Activated naive CD8-positive, alpha-beta T cell treated with anti-CD3 and anti-CD28 coated beads for 36 hours (primary cell): ENCODE results near the gene PDE1C. TPM values are rescaled to one million over a fixed set of nuclear protein-coding genes. Genes with fewer than 3 reads are reported as not detected.

Source experiments
- DNase-seq: peaks from one replicate; pipeline ENCODE4 v3.0.0; 2021
- H3K27ac Mint-ChIP-seq: one replicate; pipeline ENCODE4 v1.8.0; 2022; ENCODE audit warnings: mild to moderate bottlenecking, moderate library complexity, mixed read lengths
- H3K27me3 Mint-ChIP-seq: one replicate; pipeline ENCODE4 v1.8.0; 2022; ENCODE audit warnings: mild to moderate bottlenecking, mixed read lengths
- H3K36me3 Mint-ChIP-seq: one replicate; pipeline ENCODE4 v1.8.0; 2021; ENCODE audit warnings: mild to moderate bottlenecking, mixed read lengths
- H3K4me1 Mint-ChIP-seq: one replicate; pipeline ENCODE4 v1.8.0; 2021; ENCODE audit warnings: mixed read lengths
- H3K4me3 Mint-ChIP-seq: one replicate; pipeline ENCODE4 v1.8.0; 2022; ENCODE audit warnings: mild to moderate bottlenecking, moderate library complexity, mixed read lengths
- H3K9me3 Mint-ChIP-seq: one replicate; pipeline ENCODE4 v1.8.0; 2022; ENCODE audit warnings: mixed read lengths
- total RNA-seq, 2 experiments: library from RNA; stranded (reverse); gene quantifications; one replicate each; pipeline ENCODE4 v1.2.3, GENCODE V29; 2021

PDE1C gene
- total RNA-seq, 2 experiments from 2014 or later, result not detected

DNA sequence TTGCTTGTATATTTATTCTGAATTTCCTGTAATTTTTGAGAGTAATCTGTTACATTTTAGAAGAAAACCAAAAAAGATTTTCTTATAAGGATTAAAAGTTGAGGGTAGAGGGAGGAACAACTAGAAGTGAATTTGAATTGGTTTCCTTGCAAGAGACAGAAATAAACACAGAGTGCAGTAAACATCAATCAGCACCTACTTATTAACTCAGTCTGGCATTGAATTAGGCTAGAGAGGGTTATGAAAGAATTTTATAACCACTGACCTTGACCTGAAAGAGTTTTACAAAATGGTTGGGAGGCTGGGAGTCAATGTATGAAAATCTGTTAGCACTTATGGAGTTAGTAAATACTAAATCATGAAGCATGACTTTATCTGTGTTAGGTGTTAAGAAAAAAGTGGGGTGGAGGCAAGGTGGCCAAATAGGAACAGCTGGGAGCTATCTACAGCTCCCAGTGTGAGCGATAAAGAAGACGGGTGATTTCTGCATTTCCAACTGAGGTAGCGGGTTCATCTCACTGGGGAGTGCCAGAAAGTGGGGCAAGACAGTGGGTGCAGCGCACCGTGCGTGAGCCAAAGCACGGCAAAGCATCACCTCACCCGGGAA lies 106.5 kb downstream of the PDE1C start:
- H3K27me3 Mint-ChIP-seq, result no peaks in the 10 kb centered on the region
- no peak for DNase-seq
- H3K36me3 Mint-ChIP-seq, result no peaks in the 10 kb centered on the region
- no peak overlapping the region for H3K27ac Mint-ChIP-seq
- H3K9me3 Mint-ChIP-seq, result peaks cover 2% of the 10 kb centered on the region
- H3K4me3 Mint-ChIP-seq, result no peak overlapping the region
- no peaks in the 10 kb centered on the region for H3K4me1 Mint-ChIP-seq

DNA sequence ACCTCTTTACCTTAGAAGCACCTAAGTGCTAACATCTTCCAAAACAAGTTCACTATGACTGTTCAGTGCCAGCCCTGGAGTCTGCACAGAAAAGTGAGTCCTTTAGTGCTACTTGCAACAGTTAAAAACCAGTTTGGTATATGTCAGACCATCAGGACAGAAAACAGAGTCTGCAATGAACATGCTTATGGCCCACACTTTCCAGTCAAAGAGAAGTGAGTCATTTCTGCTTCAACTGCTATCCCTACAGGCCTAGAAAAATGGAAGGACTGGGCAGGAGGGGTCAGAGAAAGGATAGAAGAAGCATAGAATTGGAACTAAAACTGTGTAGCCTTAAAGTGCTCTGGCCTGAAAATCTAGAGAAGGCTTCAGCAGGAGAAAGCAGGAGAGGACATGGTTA lies 108.0 kb downstream of the PDE1C start:
- Mint-ChIP-seq H3K4me1 (no peaks in the 10 kb centered on the region), H3K27me3 (no peaks in the 10 kb centered on the region), H3K36me3 (no peaks in the 10 kb centered on the region), H3K27ac (no peak overlapping the region), H3K4me3 (no peak overlapping the region), H3K9me3 (peaks cover 2% of the 10 kb centered on the region)
- no peak for DNase-seq

DNA sequence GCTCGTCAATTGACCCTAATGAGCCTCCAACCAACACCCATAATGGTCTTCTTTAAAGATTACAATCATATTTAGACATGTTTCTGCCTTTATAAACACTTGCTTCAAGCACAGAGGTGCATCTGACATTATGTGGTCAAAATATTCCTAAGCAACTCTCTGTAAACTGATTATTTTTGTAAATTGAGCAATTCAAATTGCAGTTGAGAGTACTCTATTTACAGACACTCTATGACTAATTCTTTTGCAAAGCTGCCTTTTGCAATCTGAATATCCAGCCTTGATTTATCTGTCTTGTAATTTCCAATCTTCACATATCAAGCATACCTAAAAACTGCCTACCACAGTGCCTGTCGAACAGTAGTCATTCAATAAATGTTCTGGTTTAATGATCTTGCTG lies 112.0 kb downstream of the PDE1C start:
- no peak for DNase-seq
- H3K9me3 Mint-ChIP-seq, result no peaks in the 10 kb centered on the region
- H3K27ac Mint-ChIP-seq, result no peak overlapping the region
- H3K27me3 Mint-ChIP-seq, result no peaks in the 10 kb centered on the region
- H3K4me1 Mint-ChIP-seq, result no peaks in the 10 kb centered on the region
- no peaks in the 10 kb centered on the region for H3K36me3 Mint-ChIP-seq
- H3K4me3 Mint-ChIP-seq, result no peak overlapping the region

DNA sequence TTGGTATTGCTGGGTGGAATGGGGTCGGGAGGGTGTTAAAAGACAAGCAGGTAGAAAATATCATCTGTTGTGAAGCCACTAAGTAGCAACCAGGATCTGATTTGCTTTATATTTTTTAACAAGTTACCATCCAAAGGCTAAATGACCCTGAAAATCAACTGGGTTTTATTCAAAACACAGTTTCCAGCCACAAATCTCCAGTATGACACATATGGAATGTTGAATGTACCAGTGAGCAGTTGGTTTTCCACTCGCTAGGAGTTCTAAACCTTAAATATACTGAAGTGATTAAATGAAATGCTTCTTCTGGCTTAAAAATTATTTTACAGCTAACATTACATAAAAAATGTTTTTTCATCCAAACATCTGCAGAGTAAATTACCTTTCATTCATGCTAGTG lies 112.5 kb downstream of the PDE1C start:
- no peak for DNase-seq
- H3K36me3 Mint-ChIP-seq, result no peaks in the 10 kb centered on the region
- no peaks in the 10 kb centered on the region for H3K27me3 Mint-ChIP-seq
- H3K9me3 Mint-ChIP-seq, result no peaks in the 10 kb centered on the region
- no peak overlapping the region for H3K4me3 Mint-ChIP-seq
- H3K4me1 Mint-ChIP-seq, result no peaks in the 10 kb centered on the region
- H3K27ac Mint-ChIP-seq, result no peak overlapping the region

DNA sequence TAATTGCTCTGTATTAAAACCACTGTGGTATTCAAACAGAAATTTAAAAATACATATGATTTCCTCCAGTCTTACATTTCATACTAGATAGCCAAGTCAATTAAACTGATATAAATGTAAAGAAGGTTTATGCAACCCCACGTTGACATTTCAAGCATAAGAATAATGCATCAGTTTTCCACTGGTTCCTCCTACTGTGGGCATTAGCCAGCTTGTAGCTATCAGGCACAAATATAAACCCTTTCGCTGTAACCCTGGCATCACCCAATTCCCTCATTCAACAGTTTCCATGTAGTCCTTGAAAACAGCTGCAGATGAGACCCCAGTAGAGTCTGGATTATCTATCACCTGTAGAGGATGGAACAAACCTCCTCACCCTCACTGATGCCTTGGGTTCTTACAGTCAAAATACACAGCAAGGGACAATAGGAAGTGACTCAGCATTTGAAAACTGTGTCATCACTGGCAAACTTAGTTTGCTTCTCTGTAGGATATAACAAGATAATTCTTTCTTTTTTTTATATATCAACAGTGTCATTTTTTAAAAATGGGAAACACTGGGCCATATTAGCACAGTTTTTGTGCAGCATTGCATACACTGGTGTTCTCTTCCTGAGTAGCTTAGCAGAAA lies 113.0 kb downstream of the PDE1C start:
- no peaks in the 10 kb centered on the region for H3K27me3 Mint-ChIP-seq
- H3K9me3 Mint-ChIP-seq, result no peaks in the 10 kb centered on the region
- no peaks in the 10 kb centered on the region for H3K36me3 Mint-ChIP-seq
- H3K4me3 Mint-ChIP-seq, result no peak overlapping the region
- H3K4me1 Mint-ChIP-seq, result no peaks in the 10 kb centered on the region
- H3K27ac Mint-ChIP-seq, result no peak overlapping the region
- DNase-seq, result no peak

DNA sequence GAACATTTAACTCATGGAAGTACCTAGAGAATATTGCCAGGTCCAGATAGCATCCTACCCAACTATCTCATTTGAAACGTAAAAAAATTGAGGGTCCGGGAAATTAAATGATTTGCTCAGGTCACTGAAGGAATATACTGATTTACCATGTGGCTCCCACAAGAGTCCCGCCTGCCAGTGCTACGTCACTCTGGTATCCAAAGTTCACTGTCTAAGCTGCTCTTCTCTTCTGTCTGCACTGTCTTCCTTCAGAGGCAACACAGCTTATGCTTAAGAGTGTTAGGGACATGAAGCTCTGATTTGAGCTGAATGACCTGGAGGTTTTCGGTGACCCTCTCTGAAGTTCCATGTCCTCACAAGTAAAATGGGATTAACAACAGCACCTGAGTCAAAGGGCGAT lies 114.6 kb downstream of the PDE1C start:
- Mint-ChIP-seq H3K27ac (no peak overlapping the region), H3K9me3 (no peaks in the 10 kb centered on the region), H3K4me1 (no peaks in the 10 kb centered on the region), H3K4me3 (no peak overlapping the region), H3K36me3 (no peaks in the 10 kb centered on the region), H3K27me3 (no peaks in the 10 kb centered on the region)
- no peak for DNase-seq

DNA sequence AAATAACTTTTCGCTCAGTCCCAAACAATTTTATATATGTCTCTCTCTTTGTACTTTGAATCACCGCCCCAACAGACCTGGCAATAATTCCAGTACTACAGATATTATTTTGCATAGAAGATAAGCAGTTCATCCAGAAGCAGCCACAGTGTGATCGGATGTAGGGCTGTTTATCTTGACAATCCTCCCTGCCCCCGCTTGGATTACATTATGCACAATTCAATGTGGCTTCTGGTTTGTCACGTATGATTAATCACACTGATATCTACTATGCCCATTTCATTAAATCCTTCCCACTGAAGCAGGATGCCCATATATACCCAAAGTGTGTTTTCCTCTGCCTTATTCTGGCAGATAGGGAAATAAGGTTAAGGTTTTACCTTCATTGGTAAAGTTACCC lies 115.2 kb downstream of the PDE1C start:
- no peaks in the 10 kb centered on the region for H3K9me3 Mint-ChIP-seq
- H3K36me3 Mint-ChIP-seq, result no peaks in the 10 kb centered on the region
- no peak overlapping the region for H3K4me3 Mint-ChIP-seq
- no peaks in the 10 kb centered on the region for H3K27me3 Mint-ChIP-seq
- no peaks in the 10 kb centered on the region for H3K4me1 Mint-ChIP-seq
- no peak for DNase-seq
- no peak overlapping the region for H3K27ac Mint-ChIP-seq

DNA sequence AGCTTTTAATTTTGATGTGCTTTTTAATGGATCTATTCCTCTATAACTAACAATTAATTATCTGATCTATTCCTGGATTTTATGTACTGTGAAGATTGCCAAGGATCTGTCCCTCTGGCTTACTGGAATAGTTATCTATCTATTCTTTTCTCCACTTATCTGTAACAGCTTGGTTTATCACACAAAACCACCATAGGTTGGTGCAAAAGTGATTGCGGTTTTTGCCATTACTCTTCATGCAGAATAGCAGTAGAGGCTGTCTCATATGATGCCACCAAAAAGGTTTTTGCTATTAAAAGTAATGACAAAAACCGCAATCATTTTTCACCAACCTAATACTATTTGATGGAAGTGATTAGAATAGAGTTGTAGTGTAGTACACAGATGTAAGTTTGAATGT lies 115.7 kb downstream of the PDE1C start:
- Mint-ChIP-seq H3K4me3 (no peak overlapping the region), H3K27me3 (no peaks in the 10 kb centered on the region), H3K36me3 (no peaks in the 10 kb centered on the region), H3K9me3 (no peaks in the 10 kb centered on the region), H3K27ac (no peak overlapping the region), H3K4me1 (no peaks in the 10 kb centered on the region)
- DNase-seq, result no peak

DNA sequence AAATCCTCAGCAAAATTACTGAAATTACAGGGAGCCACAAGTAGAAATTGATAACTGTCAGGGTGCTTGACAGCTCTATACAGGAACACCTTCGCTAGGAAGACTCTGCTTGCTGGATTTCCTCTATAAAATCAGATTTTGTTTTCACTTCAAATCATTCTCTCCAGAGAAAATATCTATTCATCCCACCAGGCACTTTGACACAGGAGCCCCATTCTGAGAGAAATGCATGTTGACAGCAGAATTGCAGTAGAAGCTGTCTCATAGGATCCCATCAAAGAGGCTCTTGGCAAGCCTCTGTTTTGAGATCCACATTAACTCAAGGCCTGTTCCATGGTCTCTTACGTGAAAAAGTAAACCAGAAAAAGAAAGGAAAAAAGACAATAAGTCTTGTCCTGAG lies 116.8 kb downstream of the PDE1C start:
- Mint-ChIP-seq H3K4me3 (no peak overlapping the region), H3K36me3 (no peaks in the 10 kb centered on the region), H3K4me1 (no peaks in the 10 kb centered on the region), H3K27me3 (no peaks in the 10 kb centered on the region), H3K27ac (no peak overlapping the region), H3K9me3 (no peaks in the 10 kb centered on the region)
- no peak for DNase-seq

DNA sequence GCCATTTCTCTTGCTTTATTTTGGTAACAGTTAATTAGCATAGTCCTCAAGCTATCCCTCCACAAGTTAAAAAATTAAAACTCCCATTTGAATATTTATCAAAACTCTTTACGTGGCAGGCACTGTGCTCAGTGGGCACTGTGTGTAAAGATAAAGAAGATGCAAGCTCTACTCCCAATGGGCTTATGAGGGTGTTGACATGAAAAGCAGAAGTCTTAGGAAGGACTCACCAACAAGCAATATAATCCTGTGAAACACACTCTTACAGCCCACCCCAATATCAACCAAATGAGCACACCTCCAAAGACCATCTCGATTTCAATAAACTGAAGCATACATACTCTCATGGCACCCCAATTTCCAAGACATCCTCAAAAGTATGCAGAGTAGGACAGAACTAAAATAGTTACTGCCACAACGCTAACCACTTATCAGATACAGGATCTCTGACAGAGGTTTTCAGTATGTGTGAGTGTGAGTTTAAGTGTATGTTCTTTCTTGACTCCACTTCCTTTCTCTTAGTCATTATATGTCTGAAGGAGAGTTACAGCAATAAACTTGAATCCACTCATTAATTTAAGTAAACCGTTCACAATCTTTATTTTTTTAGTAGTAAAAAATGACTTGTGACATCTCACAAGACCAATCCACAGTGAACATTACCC lies 120.0 kb downstream of the PDE1C start:
- Mint-ChIP-seq H3K27ac (no peak overlapping the region), H3K27me3 (no peaks in the 10 kb centered on the region), H3K4me1 (no peaks in the 10 kb centered on the region), H3K4me3 (no peak overlapping the region), H3K36me3 (no peaks in the 10 kb centered on the region), H3K9me3 (peaks cover 9% of the 10 kb centered on the region)
- no peak for DNase-seq

DNA sequence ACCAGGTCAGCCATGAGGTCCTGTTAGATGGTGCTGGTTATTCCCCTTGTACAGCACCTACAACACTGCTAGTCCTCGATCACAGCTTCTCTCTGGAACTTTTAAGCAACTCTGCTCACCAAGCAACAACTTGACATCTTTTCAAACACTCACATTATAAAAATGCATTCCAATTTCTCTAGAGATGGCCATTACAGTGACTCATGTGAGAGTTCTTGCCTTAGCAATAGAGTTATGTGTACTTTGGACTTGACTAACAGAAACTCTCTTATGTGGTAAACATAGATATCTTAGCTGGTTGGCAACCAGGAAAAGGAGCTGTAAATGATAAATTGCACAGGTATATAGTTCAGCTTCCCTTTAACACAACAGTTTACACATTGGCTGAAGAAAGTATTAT lies 122.2 kb downstream of the PDE1C start:
- Mint-ChIP-seq H3K27ac (no peak overlapping the region), H3K9me3 (peaks cover 9% of the 10 kb centered on the region), H3K36me3 (no peaks in the 10 kb centered on the region), H3K4me1 (no peaks in the 10 kb centered on the region), H3K27me3 (no peaks in the 10 kb centered on the region), H3K4me3 (no peak overlapping the region)
- DNase-seq, result no peak

DNA sequence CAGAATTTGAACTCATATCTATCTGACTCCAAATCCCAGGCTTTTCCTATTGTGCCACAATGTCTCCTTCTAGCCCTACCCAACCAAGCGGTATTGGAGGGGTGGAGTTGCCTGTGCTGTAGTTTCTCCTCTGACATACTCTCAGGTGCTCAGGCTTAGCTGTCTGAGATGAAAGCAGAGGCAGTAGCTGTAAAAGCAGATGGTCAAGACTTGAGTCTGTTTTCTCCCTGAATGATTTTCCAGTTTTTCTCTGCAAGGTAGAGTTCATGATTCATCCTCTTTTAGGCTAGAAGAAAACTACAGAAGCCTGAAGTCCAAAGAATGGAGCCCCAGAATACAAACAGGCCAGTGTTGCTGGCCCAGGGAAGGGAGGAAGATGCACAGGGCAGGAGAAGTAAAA lies 130.0 kb downstream of the PDE1C start:
- no peak overlapping the region for H3K4me3 Mint-ChIP-seq

DNA sequence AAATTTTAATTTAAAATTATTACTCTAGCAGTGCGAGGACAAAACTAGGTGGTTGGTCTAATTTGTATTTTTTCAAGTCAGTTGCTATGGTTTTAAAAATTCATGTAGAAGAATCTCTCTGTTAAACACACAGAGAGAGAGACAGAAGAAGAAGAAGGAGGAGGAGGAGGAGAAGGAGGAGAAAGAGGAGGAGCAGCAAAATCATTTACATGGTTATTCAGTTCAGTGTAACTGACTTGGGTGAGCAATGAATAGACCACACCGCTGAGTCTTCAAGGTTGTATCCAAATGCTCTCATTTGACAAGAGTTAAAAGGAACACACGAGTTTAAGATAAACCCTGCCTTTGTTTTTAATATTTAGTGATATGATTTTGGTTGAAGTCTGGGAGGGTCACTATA lies 131.1 kb downstream of the PDE1C start:
- Mint-ChIP-seq H3K9me3 (peaks cover 6% of the 10 kb centered on the region), H3K36me3 (no peaks in the 10 kb centered on the region), H3K27ac (no peak overlapping the region), H3K4me3 (no peak overlapping the region), H3K27me3 (no peaks in the 10 kb centered on the region), H3K4me1 (no peaks in the 10 kb centered on the region)
- DNase-seq, result no peak

More for the DNA sequence above, 130.0 kb downstream of the PDE1C start:
- H3K27ac Mint-ChIP-seq, result no peak overlapping the region
- no peaks in the 10 kb centered on the region for H3K36me3 Mint-ChIP-seq
- H3K4me1 Mint-ChIP-seq, result no peaks in the 10 kb centered on the region
- H3K27me3 Mint-ChIP-seq, result no peaks in the 10 kb centered on the region
- peaks cover 5% of the 10 kb centered on the region for H3K9me3 Mint-ChIP-seq
- no peak for DNase-seq

DNA sequence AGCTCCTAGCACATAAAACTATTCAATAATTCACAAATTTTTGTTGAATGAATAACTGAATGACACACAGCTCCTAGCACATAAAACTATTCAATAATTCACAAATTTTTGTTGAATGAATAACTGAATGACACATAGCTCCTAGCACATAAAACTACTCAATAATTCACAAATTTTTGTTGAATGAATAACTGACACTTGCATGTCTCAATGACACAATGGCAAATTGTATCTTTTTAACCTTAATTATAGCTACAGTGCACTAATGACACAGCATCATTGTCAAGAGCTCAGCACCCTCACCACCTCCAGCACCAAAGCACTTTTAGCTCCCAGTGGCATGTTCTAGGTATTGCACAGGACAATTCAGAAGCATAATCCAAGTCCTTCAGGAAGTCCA lies 131.6 kb downstream of the PDE1C start:
- Mint-ChIP-seq H3K9me3 (peaks cover 6% of the 10 kb centered on the region), H3K36me3 (no peaks in the 10 kb centered on the region), H3K4me3 (no peak overlapping the region), H3K4me1 (no peaks in the 10 kb centered on the region), H3K27me3 (no peaks in the 10 kb centered on the region), H3K27ac (no peak overlapping the region)
- DNase-seq, result no peak

DNA sequence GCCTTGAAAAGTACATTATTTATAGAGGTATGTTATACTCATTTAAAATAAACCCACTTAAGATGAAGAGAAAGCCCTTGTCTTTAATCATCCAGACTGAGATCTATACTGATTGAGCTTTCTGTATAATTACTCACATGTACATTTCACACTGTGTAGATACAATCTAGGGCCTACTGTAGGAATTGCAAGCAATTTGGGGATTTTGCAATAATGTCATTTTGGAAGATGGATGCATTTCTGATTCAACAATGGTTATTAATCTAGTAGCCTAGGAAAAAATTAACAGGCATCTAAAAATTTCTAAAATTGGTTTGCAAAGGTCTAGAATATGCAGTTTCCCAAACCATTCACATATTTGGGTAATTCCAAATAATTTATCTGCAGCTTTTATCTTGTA lies 132.2 kb downstream of the PDE1C start:
- Mint-ChIP-seq H3K4me1 (no peaks in the 10 kb centered on the region), H3K9me3 (peaks cover 6% of the 10 kb centered on the region), H3K27ac (no peak overlapping the region), H3K36me3 (no peaks in the 10 kb centered on the region), H3K27me3 (no peaks in the 10 kb centered on the region), H3K4me3 (no peak overlapping the region)
- DNase-seq, result no peak
